HG03095 (cell line): ENCODE data around the gene TGFB1I1.
A peak's percentile ranks its signal among the peaks of the same experiment; 100 is the strongest.

ENCODE experiments used
- ATAC-seq: cut with Tn5 transposase; IDR thresholded peaks from one replicate; pipeline ENCODE4 v1.9.1; 2021; ENCODE audit warnings: moderate library complexity; ENCODE audit not compliant: unreplicated experiment

The TGFB1I1 gene

DNA sequence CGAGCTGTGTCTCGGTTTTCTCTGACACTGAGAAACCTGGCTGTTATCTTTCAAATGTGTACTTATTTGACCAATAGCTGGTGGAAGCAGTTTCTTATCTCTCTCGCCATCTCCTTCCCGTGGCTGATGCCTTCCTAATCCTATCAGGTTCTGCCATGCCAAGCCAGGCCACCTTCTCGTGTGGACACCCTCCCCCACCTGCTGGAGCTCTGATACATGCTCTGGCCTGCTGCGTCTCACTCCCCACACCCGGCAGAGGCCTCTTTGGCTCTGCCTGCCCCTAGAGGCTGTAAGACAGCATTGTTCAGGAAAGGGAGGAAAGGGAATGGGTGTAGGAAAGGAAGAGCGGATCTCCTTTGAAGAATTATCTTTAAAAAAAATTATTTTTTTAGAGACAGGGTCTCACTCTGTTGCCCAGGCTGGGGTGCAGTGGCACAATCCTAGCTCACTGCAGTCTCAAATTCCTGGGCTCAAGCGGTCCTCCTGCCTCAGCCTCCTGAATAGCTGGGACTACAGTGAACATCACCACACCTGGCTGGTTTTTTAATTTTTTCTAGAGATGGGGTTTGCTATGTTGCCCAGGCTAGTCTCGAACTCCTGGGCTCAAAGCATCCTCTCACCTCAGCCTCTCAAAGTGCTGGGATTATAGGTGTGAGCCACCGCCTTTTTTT is 20.1 kb upstream of the TGFB1I1 start:
- ATAC-seq, result no peak

DNA sequence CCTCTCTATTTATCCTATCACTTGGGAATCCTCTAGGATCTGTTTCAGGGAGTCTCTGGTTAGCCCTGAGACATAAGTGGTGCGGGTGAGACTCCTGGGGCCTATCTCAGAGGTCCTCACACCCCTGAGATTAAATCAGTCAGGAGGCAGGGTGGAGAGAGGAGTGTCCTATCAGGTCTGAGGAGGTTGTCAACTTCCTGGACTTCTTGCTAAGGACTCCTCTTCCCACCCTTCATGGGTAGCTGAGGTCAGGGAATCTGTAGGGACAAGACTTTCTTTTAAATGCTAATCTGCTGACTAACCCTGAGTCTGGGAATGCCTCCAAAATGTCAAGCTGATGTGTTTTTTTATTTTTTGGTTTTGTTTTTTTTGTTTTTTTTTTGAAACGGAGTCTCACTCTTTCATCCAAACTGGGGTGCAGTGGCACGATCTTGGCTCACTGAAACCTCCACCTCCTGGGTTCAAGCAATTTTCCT is 19.3 kb upstream of the TGFB1I1 start:
- no peak for ATAC-seq

DNA sequence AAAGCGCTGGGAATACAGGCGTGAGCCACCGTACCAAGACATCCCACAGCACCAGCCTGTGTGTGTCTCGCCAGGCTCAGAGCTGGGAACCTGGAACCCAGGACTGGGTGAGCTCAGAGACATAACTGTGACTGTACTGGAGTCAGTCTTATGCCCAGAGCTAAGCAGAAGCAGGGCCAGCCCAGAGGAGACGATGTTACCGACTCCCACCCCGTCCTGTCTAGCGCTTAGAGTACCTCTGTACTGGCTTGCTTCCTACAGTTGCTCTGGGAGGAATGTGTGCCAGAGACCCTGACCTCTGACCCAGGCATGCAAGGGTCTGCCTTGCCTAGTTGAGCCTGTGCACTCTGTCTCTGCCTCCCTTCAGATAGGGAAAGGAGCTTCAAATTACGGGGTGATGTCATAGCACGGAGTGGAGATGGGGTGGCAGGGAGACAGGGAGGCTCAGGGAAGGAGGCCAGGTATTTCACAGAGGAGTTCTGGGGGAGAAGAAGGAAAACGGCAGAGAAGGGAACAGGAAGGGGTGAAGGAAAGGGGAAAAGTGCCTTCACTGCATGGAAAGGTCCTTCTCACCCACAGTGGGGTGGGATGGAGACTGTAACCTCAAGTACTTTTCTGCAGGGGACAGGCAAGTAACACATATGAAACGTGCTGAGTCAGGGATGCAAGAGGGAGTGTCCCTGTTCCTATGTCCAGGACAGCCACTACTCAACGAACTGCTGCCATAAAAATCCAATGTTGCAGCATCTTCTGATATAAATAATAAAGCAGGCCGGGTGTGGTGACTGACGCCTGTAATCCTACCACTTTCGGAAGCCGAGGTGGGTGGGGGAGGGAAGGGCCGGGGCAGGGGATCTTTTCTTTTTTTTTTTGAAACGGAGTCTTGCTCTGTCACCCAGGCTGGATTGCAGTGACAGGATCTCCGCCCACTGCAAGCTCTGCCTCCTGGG is 18.4 kb upstream of the TGFB1I1 start:
- no peak for ATAC-seq

DNA sequence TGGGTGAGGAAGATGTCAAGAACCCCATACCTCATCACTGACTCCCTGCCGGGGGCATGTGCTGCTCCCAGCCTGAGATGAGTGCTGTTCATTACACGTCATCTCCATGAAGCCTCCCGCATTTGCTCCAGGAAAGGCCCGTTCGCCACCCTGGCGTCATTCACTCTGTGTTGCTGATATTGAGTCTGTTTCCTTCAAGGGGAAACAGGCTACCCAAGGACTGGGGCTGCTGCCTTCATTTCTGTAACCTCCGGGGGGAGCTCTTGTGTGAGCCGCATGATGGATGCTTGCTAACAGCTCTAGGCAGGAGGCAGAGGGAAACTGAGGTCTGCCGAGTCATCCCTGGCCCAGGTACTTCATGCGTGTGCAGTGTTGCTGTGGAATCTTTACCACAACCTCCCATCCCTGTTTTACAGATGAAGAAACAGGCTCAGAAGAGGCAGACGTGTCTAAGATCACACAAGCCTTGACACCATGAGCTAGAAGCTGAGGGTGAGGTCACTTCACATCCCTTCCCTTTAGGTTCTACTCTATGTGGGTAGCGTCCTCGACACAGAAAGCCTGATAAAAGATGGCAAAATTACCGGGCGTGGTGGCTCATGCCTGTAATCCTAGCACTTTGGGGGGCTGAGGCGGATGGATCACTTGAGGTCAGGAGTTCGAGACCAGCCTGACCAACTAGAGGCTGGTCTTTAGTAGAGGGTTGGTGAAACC is 16.2 kb upstream of the TGFB1I1 start:
- no peak for ATAC-seq

DNA sequence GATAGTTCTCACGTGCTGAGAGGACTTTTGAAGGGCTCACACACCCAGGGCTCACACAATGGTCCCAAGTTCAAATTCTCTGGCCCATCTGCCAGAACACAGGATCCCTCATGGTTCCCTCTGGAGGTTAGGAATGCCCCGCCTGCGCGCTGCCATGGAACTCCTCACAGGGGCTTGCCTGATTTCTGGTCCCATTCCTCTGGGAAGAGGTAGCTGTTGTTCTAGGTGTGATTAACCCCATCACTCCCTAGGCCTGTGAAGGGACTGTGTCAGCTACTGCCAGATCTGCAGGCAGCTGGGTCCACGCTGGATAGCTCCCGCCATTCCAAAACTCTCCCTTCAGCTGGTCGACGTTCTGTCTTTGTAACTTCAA is 15.0 kb upstream of the TGFB1I1 start:
- no peak for ATAC-seq

DNA sequence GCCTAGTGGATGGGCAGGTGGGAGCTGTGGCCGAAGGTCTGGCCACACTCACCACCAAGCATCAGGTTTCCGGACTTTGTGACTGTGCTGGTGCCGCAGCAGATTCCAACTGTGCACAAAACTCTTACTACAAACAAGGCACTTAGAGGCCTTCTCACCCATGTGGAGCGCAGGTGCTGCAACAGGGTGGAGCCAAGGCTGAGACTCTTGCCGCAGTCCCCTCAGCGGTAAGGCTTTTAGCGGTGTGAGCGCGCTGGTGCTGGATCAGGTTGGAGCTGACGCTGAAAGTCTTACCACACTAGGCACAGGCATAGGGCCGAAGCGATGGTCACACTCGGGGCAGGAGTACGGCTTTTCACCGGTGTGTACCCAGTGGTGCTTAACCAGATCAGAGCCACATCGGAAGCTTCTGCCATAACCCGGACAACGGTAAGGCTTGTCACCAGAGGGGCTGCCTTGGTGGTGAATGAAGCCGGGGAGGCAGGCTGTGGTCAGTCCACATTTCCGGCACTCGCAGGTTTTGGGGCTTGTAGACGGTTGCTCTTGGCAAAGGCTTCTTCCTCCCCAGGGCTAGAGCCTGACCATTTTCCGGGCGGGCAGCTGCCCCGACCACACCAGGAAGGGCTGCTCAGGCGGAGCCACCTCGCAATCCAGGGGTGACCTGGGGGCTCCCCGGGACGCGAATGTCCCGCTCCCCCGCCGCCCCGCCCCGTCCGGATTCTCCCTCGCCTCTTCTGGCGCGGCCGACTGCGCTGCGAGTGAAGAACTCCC is 13.7 kb upstream of the TGFB1I1 start:
- no peak for ATAC-seq

DNA sequence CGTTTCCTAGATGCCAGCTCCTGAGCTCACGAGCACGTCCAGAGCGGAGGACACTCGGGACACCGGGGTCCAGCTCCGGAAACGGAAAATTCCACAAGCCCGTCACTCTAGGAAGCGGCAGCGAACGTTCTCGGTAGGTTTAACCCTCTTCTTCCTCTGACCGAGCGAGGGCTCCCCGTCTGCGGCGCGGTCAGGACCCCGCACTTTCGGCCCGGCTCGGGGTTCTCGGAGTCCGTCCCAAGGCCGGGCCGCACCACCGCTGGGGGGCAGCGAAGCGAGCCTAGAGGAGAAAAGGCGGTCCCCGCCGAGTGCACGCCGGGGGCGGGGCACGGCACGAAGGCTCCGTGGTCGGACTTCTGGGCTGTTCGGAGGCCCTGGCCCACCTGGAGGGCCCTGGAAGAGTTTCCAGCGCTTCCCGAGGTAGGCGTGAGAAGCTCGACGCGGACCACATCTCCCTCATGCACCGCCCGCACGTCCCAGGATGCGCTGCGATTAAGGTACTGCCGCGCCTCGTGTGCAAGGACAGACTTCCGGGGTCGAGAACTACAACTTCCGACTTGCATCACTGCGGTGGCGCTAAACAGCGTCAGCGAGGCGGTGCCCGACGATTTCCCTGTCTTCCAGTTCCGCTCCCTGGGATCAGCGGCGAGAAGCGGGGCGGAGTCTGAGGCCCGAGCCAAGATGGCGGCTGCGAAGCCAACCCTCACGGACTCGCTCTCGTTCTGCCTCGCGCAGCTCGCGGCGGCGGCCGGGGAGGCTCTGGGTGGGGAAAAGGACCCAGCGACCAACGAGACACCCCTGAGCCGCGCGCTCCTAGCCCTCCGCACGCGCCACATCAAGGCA is 12.9 kb upstream of the TGFB1I1 start, which contains the start of gene ARMC5:
ARMC5 (plus strand) TSS at position 658 of the 843 bp plus-strand sequence; CDS start at position 682, 24 bp downstream.
- ATAC-seq, result peak; percentile 64

DNA sequence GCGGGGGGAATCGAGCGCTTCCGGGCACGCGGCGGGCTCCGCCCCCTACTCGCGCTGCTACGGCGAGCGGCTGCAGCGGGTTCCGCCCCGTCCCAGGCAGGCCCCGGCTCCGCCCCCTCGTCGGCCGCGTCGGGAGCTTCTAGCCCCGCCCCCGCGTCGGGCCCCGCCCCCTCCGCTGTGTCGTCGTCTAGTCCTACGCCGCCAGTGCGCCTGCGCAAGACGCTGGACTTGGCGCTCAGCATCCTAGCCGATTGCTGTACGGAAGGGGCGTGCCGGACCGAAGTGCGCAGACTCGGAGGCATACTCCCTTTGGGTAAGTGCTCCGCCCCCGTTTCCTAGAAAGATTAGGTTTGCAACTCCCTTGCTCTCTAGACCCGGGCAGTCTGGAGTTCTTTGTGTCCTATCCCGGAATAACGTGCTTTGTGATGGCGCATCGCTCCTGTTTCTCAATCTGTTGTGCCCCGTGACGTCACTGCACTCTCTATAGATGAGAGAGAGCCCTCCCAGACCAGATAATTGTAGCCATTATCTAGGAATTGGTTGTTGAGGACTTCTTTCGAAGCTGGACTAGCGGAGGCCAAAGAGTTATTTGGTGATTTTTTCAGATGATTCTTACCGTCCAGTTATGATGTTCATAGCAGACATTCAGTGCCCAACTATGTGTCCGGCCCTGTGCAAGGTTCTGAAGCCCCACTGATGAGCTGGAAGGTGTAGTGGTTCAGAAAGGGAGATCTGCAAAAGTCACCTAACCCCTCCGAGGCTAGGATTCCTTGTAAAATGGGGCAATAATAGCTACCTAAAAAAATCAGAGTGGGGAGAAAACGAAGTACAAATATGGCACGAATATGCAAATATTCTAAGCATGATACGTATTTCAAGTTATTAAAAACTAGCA is 12.0 kb upstream of the TGFB1I1 start:
- peak; percentile 61 for ATAC-seq

DNA sequence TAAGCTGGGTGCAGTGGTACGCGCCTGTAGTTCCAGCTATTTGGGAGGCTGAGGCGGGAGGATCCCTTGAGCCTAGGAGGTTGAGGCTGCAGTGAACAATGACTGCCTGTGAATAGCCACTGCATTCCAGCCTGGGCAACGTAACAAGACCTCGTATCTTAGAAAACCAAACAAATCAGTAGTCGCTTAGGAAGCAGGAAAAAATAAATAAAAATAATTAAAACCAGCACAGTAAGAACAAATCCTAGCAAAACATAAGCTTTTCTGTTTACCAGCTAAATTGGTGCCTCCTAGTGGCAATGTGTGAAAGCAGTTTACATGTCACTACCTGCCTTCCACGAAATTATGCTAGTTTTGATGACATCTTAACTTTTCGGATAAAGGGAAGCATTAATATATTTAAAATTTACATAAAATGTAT is 11.4 kb upstream of the TGFB1I1 start:
- ATAC-seq, result no peak

DNA sequence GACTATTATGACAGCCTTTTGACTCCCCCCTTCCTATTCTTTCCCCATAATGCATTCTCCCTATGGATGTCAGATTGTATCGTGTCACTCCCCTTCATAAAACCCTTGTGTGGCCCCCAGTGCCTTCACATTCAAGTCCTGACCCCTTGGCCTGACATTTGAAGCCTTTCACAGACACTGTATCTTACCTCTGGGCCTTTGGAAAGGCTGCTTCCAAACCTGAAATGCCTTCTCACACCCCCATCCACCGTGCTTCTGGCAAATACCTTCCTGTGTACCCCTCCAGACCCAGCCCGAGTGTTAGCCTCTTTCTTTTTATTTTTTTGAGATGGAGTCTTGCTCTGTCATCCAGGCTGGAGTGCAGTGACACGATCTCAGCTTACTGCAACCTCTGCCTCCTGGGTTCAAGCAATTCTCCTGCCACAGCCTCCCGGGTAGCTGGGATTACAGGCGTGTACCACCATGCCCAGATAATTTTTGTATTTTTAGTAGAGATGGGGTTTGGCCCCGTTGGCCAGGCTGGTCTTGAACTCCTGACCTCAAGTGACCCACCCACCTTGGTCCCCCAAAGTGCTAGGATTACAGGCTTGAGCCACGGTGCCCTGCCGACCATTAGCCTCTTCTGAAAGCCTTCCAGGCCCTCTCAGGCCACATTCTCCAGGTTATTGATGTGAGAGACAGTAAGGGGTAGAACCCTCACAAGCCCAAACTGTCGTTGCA is 10.6 kb upstream of the TGFB1I1 start:
- no peak for ATAC-seq

DNA sequence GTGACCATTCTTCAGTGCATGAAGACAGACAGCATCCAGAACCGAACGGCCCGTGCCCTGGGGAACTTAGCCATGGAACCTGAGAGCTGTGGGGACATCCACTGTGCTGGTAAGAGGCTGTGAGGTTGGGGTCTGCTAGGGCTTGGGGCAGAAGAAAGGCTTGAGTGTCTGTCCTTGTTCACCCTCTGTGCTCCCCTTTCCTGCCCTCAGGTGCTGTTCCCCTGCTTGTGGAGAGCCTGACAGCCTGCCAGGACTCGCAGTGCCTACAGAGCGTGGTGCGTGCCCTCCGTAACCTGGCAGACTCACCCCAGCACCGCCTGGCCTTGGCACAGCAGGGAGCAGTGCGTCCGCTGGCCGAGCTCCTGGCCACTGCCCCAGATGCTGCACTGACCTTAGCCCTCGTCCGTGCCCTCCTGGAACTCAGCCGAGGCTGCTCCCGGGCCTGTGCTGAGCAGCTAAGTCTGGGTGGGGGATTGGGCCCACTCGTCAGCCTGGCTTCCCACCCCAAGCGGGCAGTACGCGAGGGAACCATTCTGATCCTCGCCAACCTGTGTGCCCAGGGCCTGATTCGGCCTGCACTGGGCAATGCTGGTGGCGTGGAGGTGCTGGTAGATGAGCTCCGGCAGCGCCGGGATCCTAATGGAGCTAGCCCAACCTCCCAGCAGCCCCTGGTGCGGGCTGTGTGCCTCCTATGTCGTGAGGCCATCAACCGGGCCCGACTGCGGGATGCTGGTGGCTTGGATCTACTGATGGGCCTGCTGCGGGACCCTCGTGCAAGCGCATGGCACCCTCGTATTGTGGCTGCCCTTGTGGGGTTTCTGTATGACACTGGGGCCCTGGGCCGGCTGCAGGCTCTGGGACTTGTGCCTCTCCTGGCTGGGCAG is 9.8 kb upstream of the TGFB1I1 start:
- ATAC-seq, result no peak

DNA sequence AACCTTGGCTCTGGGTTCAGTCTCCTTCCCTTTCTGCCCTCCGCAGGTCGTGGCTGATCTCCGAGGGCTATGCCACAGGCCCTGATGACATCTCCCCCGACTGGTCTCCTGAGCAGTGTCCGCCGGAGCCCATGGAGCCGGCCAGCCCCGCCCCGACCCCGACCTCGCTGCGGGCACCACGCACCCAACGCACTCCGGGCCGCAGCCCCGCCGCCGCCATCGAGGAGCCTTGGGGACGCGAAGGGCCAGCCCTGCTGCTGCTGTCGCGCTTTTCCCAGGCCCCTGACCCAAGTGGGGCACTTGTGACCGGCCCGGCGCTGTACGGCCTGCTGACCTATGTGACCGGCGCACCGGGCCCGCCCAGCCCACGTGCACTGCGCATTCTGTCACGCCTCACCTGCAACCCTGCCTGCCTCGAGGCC is 7.6 kb upstream of the TGFB1I1 start:
- ATAC-seq, result no peak

DNA sequence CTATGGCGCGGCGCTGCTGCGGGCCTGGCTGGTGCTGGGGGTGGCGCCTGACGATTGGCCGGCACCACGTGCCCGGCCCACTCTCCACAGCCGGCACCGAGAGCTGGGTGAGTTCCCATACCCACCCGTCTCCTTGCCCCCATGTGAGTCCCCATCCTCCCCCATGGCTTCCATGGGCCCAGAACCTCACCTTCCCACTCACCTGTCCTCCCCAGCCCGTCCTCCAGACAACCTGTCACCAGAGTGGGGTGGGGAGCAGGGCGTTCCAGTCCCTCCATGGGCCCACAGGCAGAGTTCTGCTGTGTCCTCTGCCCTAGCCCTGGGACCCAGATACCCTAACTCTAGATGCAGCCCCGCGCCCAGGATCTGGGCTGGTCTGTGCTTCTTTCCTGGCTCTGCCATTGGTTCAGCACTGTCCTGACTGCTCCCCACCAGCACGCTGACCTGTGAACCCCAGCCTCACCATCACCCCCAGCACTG is 7.1 kb upstream of the TGFB1I1 start:
- ATAC-seq, result no peak

DNA sequence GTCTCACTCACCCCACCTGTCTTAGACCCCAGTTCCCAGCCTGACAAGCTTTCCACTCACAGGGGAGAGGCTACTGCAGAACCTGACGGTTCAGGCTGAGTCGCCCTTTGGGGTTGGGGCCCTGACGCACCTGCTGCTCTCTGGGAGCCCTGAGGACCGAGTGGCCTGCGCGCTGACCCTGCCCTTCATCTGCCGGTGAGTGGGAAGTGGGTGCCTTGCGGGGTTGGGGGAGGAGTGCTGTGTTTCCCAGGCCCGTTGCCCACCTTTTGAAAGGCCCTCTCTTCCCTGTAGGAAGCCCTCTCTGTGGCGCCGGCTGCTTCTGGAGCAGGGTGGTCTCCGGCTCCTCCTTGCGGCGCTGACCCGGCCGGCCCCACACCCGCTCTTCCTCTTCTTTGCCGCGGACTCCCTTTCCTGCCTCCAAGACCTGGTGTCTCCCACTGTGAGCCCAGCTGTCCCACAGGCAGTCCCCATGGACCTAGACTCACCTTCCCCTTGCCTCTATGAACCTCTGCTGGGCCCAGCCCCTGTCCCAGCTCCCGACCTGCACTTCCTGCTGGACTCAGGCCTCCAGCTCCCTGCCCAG is 6.1 kb upstream of the TGFB1I1 start:
- ATAC-seq, result no peak

DNA sequence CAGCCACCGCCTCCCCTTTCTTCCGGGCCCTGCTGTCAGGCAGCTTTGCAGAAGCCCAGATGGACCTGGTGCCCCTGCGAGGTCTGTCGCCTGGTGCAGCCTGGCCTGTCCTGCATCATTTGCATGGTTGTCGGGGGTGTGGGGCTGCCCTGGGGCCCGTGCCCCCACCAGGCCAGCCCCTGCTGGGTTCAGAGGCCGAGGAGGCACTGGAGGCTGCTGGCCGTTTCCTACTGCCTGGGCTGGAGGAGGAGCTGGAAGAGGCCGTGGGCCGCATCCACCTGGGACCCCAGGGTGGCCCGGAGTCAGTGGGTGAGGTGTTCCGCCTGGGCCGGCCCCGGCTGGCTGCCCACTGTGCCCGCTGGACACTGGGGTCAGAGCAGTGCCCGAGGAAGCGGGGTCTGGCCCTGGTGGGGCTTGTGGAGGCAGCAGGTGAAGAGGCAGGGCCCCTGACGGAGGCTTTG is 5.5 kb upstream of the TGFB1I1 start:
- ATAC-seq, result no peak

DNA sequence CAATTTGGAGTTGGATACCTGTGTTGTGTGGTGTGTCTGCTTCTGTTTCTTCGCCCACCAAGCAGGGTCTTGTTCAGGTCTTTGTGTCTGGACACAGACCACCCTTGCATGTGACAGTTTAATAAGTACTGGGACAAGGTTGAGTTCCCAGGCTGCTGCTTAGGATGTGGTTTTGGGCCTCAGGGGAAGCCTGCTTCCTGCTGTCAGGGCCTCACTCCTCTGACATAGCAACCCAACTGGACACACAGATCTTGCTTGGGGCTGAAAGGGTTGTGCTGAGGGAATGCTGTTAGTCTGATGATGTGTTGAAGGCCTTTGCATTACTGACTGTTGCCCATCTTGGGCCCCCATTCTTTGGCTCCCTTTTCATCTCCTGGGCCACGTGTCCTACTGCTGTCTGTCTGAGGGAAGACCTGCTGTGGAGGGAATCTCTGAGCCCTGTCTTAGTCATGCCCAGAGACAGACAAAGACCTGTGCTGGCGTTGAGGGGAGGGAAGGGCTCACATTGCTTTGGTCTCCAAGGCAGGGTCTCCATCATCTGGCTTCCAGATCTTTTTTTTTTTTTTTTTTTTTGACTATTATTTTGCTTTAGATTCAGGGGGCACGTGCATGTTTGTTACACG is 4.7 kb upstream of the TGFB1I1 start:
- ATAC-seq, result no peak
